CD8-positive, alpha-beta memory T cell (primary cell): ENCODE measurements around the gene ZNF90. TPM values are rescaled to one million over a fixed set of nuclear protein-coding genes. Genes with fewer than 3 reads are reported as not detected.
"Not testable (repeated sequence)": the region's sequence is repeated elsewhere in the genome, so short reads cannot be mapped to it uniquely, and the experiment has no call there.

Experiments
- CTCF ChIA-PET: fragments of 350-600 bp; sonication (Branson Sonifier 250); formaldehyde crosslinking; loops from one replicate; lab custom pipeline; 2021; ENCODE audit warnings: antibody characterized with exemption; lab: Charles Lee
- POLR2A ChIA-PET: fragments of 350-600 bp; sonication (Branson Sonifier 250); formaldehyde crosslinking; loops from one replicate; lab custom pipeline; 2021; ENCODE audit warnings: antibody characterized with exemption; lab: Charles Lee
- DNase-seq, 5 donors: peaks; one replicate each; pipeline versions ENCODE4 v3.0.0 to v3.0.0-alpha.2; 2020 to 2022; ENCODE audit warnings: mixed read lengths in 1 of 5
- H3K27ac ChIP-seq: one replicate; pipeline ENCODE4 v1.7.0; 2013; ENCODE audit warnings: low read depth, mild to moderate bottlenecking, low read length, moderate library complexity
- H3K27me3 ChIP-seq: 2 replicates; pipeline ENCODE4 v1.7.0; 2013; ENCODE audit warnings: low read length, mild to moderate bottlenecking; ENCODE audit not compliant: insufficient read depth, poor library complexity, severe bottlenecking
- H3K36me3 ChIP-seq: 2 replicates; pipeline ENCODE4 v1.7.0; 2013; ENCODE audit warnings: mild to moderate bottlenecking, low read length, moderate library complexity; ENCODE audit not compliant: insufficient read depth
- H3K4me1 ChIP-seq: 2 replicates; pipeline ENCODE4 v1.7.0; 2013; ENCODE audit warnings: mild to moderate bottlenecking, low read length, moderate library complexity; ENCODE audit not compliant: insufficient read depth
- H3K4me3 ChIP-seq: 2 replicates; pipeline ENCODE4 v1.7.0; 2013; ENCODE audit warnings: mild to moderate bottlenecking, low read length
- H3K9me3 ChIP-seq: 2 replicates; pipeline ENCODE4 v1.7.0; 2013; ENCODE audit warnings: mild to moderate bottlenecking, low read length
- H3K27ac Mint-ChIP-seq, 8 donors: one replicate each; pipeline ENCODE4 v1.8.0; 2020 to 2021; ENCODE audit warnings: mixed read lengths in 8 of 8, mild to moderate bottlenecking in 6 of 8, inconsistent platforms in 3 of 8, moderate library complexity in 3 of 8
- H3K27me3 Mint-ChIP-seq, 2 donors: one replicate each; pipeline ENCODE4 v1.8.0; 2020 to 2021; ENCODE audit warnings: mixed read lengths in 2 of 2, mild to moderate bottlenecking in 1 of 2, moderate library complexity in 1 of 2
- H3K36me3 Mint-ChIP-seq, 3 donors: one replicate each; pipeline ENCODE4 v1.8.0; 2020 to 2021; ENCODE audit warnings: mixed read lengths in 3 of 3, inconsistent platforms in 1 of 3, mild to moderate bottlenecking in 1 of 3
- H3K4me1 Mint-ChIP-seq, 3 donors: one replicate each; pipeline ENCODE4 v1.8.0; 2020 to 2021; ENCODE audit warnings: mixed read lengths in 3 of 3, inconsistent platforms in 1 of 3, mild to moderate bottlenecking in 1 of 3
- H3K4me3 Mint-ChIP-seq, 7 donors: one replicate each; pipeline ENCODE4 v1.8.0; 2020 to 2021; ENCODE audit warnings: mixed read lengths in 7 of 7, mild to moderate bottlenecking in 6 of 7, moderate library complexity in 4 of 7, inconsistent platforms in 2 of 7
- H3K9me3 Mint-ChIP-seq, 5 donors: one replicate each; pipeline ENCODE4 v1.8.0; 2020 to 2022; ENCODE audit warnings: mixed read lengths in 5 of 5, mild to moderate bottlenecking in 3 of 5, moderate library complexity in 2 of 5, inconsistent platforms in 1 of 5
- polyA plus RNA-seq: library from polyadenylated mRNA; unstranded; fragments of 300-500 nt; fragmentation: Illumina TruSeq; gene quantifications from one replicate; pipeline ENCODE4 v1.2.3, GENCODE V29; 2021
- total RNA-seq, 2 experiments: library from RNA; stranded (reverse); gene quantifications; one replicate each; pipeline ENCODE4 v1.2.3, GENCODE V29; 2021

Gene ZNF90
- total and polyA plus RNA-seq, 3 experiments from 2014 or later, result 1.8 to 12.8 (median 11.9) TPM

DNA sequence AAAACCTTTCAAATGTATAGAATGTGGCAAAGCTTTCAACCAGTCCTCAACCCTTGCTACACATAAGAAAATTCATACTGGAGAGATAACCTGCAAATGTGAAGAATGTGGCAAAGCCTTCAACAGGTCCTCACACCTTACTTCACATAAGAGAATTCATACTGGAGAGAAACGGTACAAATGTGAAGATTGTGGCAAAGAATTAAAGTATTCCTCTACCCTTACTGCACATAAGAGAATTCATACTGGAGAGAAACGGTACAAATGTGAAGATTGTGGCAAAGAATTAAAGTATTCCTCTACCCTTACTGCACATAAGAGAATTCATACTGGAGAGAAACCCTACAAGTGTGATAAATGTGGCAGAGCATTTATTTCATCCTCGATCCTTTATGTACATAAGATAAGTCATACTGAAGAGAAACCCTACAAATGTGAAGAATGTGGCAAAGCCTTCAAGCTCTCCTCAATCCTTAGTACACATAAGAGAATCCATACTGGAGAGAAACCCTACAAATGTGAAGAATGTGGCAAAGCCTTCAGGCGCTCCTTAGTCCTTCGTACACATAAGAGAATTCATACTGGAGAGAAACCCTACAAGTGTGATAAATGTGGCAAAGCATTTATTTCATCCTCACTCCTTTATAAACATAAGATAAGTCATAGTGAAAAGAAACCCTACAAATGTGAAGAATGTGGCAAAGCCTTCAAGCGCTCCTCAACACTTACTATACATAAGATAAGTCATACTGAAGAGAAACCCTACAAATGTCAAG, 40.5 kb downstream of the ZNF90 start:
- H3K27ac ChIP-seq, DNase-seq, H3K4me1 Mint-ChIP-seq, POLR2A ChIA-PET, H3K27me3 ChIP-seq, H3K27ac Mint-ChIP-seq, H3K4me3 ChIP-seq, CTCF ChIA-PET, H3K36me3 ChIP-seq, H3K4me3 Mint-ChIP-seq, H3K4me1 ChIP-seq, H3K27me3 Mint-ChIP-seq: not testable (repeated sequence)
- peaks cover 5 to 60% (median 57%) of the 10 kb centered on the region in 3 donors for H3K36me3 Mint-ChIP-seq
- H3K9me3 Mint-ChIP-seq, result peaks cover 48 to 83% (median 70%) of the 10 kb centered on the region in 5 donors
- H3K9me3 ChIP-seq, result peaks cover 34% of the 10 kb centered on the region

DNA sequence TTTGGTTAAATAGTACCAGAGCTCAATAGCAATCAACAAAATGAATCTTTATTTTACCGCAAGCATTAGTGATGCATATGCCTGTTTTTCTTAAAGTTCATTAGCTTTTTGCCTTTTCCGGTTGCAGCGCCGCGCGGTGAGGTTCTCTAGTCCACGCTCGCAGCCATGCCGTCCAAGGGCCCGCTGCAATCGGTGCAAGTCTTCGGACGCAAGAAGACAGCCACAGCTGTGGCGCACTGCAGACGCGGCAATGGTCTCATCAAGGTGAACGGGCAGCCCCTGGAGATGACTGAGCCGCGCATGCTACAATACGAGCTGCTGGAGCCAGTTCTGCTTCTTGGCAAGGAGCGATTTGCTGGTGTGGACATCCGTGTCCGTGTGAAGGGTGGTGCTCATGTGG, 47.1 kb downstream of the ZNF90 start:
- Mint-ChIP-seq H3K27me3 (no peaks in the 10 kb centered on the region), H3K9me3 (peaks cover 51 to 74% (median 64%) of the 10 kb centered on the region in 5 donors), H3K4me3 (no peak overlapping the region), H3K4me1 (no peaks in the 10 kb centered on the region), H3K36me3 (peaks cover 11 to 50% (median 48%) of the 10 kb centered on the region in 3 donors), H3K27ac (no peak overlapping the region)
- H3K9me3 ChIP-seq, result peaks cover 16% of the 10 kb centered on the region
- no peaks in the 10 kb centered on the region for H3K36me3 ChIP-seq
- ChIA-PET CTCF (no interaction called here), POLR2A (no interaction called here)
- H3K27me3 ChIP-seq, result no peaks in the 10 kb centered on the region
- DNase-seq, result no peak
- no peaks in the 10 kb centered on the region for H3K4me1 ChIP-seq
- H3K4me3 ChIP-seq, result no peak overlapping the region
- H3K27ac ChIP-seq, result no peak overlapping the region

DNA sequence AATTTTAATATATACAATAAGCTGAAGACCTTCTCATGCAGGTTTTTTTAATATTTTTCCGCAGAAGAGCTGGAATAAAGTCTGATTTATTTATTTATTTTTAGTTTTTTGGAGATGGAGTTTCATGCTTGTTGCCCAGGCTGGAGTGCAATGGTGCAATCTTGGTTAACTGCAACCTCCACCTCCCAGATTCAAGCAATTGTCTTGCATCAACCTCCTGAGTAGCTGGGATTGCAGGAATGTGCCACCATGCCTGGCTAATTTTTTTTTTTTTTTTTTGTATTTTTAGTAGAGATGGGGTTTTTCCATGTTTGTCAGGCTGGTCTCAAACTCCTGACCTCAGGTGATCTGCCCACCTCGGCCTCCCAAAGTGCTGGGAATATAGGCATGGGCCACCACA, 55.1 kb downstream of the ZNF90 start:
- H3K4me1 ChIP-seq, DNase-seq, H3K9me3 ChIP-seq, CTCF ChIA-PET, H3K27me3 Mint-ChIP-seq, POLR2A ChIA-PET, H3K4me3 Mint-ChIP-seq, H3K4me3 ChIP-seq, H3K36me3 ChIP-seq, H3K4me1 Mint-ChIP-seq, H3K27ac Mint-ChIP-seq, H3K27me3 ChIP-seq, H3K27ac ChIP-seq: not testable (repeated sequence)
- peaks cover 9 to 42% (median 32%) of the 10 kb centered on the region in 5 donors for H3K9me3 Mint-ChIP-seq
- peaks cover 6 to 33% (median 10%) of the 10 kb centered on the region in 3 donors for H3K36me3 Mint-ChIP-seq

DNA sequence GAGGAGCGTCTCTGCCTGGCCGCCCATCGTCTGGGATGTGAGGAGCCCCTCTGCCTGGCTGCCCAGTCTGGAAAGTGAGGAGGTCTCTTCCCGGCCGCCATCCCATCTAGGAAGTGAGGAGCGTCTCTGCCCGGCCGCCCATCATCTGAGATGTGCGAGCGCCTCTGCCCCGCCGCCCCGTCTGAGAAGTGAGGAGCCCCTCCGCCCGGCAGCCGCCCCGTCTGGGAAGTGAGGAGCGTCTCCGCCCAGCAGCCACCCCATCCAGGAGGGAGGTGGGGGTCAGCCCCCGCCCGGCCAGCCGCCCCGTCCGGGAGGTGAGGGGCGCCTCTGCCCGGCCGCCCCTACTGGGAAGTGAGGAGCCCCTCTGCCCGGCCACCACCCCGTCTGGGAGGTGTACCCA, 59.9 kb downstream of the ZNF90 start:
- H3K4me3 ChIP-seq, H3K4me1 ChIP-seq, CTCF ChIA-PET, DNase-seq, H3K27me3 ChIP-seq, H3K4me1 Mint-ChIP-seq, H3K27me3 Mint-ChIP-seq, H3K36me3 ChIP-seq, H3K27ac ChIP-seq, H3K4me3 Mint-ChIP-seq, H3K9me3 ChIP-seq, POLR2A ChIA-PET, H3K27ac Mint-ChIP-seq: not testable (repeated sequence)
- Mint-ChIP-seq H3K36me3 (peaks cover 0 to 16% (median 0%) of the 10 kb centered on the region in 3 donors), H3K9me3 (peaks cover 0 to 29% (median 22%) of the 10 kb centered on the region in 5 donors)

DNA sequence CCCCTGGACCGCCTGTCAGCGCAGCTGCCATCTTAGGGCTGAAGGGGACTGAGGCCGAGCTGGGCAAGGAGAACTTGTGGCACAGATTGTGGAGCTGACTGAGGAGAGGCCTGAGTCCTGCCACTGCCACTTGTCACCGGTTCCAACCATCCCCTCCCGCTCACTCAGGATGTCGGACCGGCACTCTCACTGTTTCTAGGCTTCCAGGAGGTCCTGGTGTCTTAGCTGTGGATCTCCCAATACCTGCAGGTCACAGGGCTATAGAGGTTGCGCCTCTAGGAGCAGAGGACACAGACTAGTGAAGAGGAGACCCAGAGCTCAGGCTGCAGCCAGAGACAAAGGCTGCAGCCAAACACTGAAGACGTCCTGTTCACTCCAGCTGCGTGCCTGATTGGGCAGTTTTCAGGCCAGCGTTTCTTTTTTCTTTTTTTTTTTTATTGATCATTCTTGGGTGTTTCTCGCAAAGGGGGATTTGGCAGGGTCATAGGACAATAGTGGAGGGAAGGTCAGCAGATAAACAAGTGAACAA, 73.9 kb downstream of the ZNF90 start:
- POLR2A ChIA-PET, result no interaction called here
- no peak overlapping the region for H3K4me3 Mint-ChIP-seq
- peaks cover 0 to 1% (median 0%) of the 10 kb centered on the region in 3 donors for H3K4me1 Mint-ChIP-seq
- no peak overlapping the region for H3K27ac ChIP-seq
- H3K27me3 ChIP-seq, result no peaks in the 10 kb centered on the region
- CTCF ChIA-PET, result no interaction called here
- H3K27ac Mint-ChIP-seq, result no peak overlapping the region
- H3K36me3 ChIP-seq, result no peaks in the 10 kb centered on the region
- H3K9me3 Mint-ChIP-seq, result no peaks in the 10 kb centered on the region
- H3K4me3 ChIP-seq, result no peak overlapping the region
- H3K9me3 ChIP-seq, result no peaks in the 10 kb centered on the region
- H3K27me3 Mint-ChIP-seq, result no peaks in the 10 kb centered on the region
- DNase-seq, result no peak
- no peaks in the 10 kb centered on the region for H3K4me1 ChIP-seq
- H3K36me3 Mint-ChIP-seq, result no peaks in the 10 kb centered on the region

DNA sequence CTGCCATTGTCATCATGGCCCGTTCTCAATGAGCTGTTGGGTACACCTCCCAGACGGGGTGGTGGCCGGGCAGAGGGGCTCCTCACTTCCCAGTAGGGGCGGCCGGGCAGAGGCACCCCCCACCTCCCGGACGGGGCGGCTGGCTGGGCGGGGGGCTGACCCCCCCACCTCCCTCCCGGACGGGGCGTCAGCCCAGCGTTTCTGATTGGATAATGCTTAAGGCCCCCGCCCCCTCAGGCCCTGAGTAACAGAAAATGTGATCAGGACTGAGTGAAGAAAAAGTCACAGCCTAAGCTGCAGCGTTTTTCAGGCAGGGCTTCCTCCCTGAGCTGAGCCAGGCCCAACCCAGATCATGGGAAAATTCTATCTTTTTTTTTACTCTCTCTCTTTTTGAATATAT, 74.7 kb downstream of the ZNF90 start:
- H3K9me3 ChIP-seq, H3K4me1 ChIP-seq, CTCF ChIA-PET, H3K36me3 ChIP-seq, H3K4me1 Mint-ChIP-seq, H3K9me3 Mint-ChIP-seq, H3K27me3 ChIP-seq, H3K4me3 ChIP-seq, H3K27me3 Mint-ChIP-seq, H3K27ac Mint-ChIP-seq, DNase-seq, H3K4me3 Mint-ChIP-seq, H3K27ac ChIP-seq, POLR2A ChIA-PET, H3K36me3 Mint-ChIP-seq: not testable (repeated sequence)

DNA sequence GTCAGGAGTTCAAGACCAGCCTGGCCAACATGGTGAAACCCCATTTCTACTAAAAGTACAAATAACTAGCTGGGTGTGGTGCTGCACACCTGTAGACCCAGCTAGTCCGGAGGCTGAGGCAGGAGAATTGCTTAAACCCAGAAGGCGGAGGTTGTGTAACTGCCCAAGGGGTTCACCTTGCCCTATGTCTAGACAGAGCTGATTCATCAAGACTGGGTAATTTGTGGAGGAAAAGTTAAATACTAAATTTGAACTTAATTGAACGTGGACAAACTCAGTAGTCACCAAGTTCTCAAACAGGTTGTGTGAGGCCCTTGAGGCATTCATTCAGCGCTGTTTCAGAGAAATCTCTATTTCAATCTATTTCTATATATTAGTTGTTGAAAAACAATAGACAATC, 75.5 kb downstream of the ZNF90 start:
- POLR2A ChIA-PET, result no interaction called here
- Mint-ChIP-seq H3K4me1 (no peaks in the 10 kb centered on the region), H3K4me3 (no peak overlapping the region), H3K27me3 (no peaks in the 10 kb centered on the region), H3K36me3 (peaks cover 0 to 3% (median 0%) of the 10 kb centered on the region in 3 donors), H3K27ac (no peak overlapping the region), H3K9me3 (no peaks in the 10 kb centered on the region)
- Histone ChIP-seq H3K27me3 (no peaks in the 10 kb centered on the region), H3K9me3 (no peaks in the 10 kb centered on the region), H3K4me1 (no peaks in the 10 kb centered on the region), H3K27ac (no peak overlapping the region), H3K4me3 (no peak overlapping the region), H3K36me3 (no peaks in the 10 kb centered on the region)
- CTCF ChIA-PET, result no interaction called here
- no peak for DNase-seq

DNA sequence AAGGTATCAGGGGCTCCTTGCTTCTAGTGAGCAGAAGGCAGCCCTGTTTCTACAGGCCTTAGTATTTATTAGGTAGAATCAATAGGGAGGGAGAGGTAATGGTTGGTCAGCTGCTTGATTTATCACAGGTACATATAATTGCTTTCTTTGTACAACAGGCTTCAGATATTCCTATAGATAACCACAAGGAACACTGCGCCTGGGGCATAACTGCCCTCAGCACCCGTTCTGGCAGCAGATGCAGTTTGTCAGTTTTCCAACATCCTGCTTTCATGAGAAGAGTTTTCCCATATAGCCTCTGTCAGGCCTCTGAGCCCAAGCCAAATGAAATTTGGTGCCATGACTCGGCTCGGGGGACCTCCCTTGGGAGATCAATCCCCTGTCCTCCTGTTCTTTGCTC, 76.8 kb downstream of the ZNF90 start:
- ChIA-PET POLR2A (no interaction called here), CTCF (no interaction called here)
- Mint-ChIP-seq H3K4me1 (no peaks in the 10 kb centered on the region), H3K27ac (no peak overlapping the region), H3K9me3 (peaks cover 0 to 4% (median 0%) of the 10 kb centered on the region in 5 donors), H3K4me3 (no peak overlapping the region), H3K27me3 (no peaks in the 10 kb centered on the region), H3K36me3 (peaks cover 0 to 3% (median 0%) of the 10 kb centered on the region in 3 donors)
- Histone ChIP-seq H3K36me3 (no peaks in the 10 kb centered on the region), H3K4me1 (no peaks in the 10 kb centered on the region), H3K9me3 (no peaks in the 10 kb centered on the region), H3K27ac (no peak overlapping the region), H3K4me3 (no peak overlapping the region), H3K27me3 (no peaks in the 10 kb centered on the region)
- DNase-seq, result no peak
